Calu3 (cell line): Measurements from ENCODE around the gene CALML6. TPM values are rescaled to one million over a fixed set of nuclear protein-coding genes. Genes with fewer than 3 reads are reported as not detected.

Experiments
- BruUV-seq: library from RNA; stranded (reverse); fragments of 400-500 nt; replicated peaks from 2 replicates; lab custom pipeline; 2021; lab: Mats Ljungman, UMichigan
- CTCF ChIA-PET: fragments of 300-600 bp; sonication (Branson Sonifier 250); formaldehyde crosslinking; loops from one replicate; lab custom pipeline; 2022; ENCODE audit warnings: antibody characterized with exemption; lab: Charles Lee
- DNase-seq: peaks from one replicate; pipeline ENCODE4 v3.0.0; 2022
- H3K27ac Mint-ChIP-seq: one replicate; pipeline ENCODE4 v1.8.0; 2022; ENCODE audit warnings: mixed read lengths; ENCODE audit not compliant: unreplicated experiment
- H3K27me3 Mint-ChIP-seq: one replicate; pipeline ENCODE4 v1.8.0; 2022; ENCODE audit warnings: mixed read lengths; ENCODE audit not compliant: unreplicated experiment
- H3K36me3 Mint-ChIP-seq: one replicate; pipeline ENCODE4 v1.8.0; 2022; ENCODE audit warnings: mild to moderate bottlenecking, moderate library complexity, mixed read lengths; ENCODE audit not compliant: insufficient read depth, unreplicated experiment
- H3K4me1 Mint-ChIP-seq: one replicate; pipeline ENCODE4 v1.8.0; 2022; ENCODE audit warnings: mild to moderate bottlenecking, low read depth, mixed read lengths; ENCODE audit not compliant: unreplicated experiment
- H3K4me3 Mint-ChIP-seq: one replicate; pipeline ENCODE4 v1.8.0; 2022; ENCODE audit warnings: mild to moderate bottlenecking, low read depth, moderate library complexity, mixed read lengths; ENCODE audit not compliant: unreplicated experiment
- H3K9me3 Mint-ChIP-seq: one replicate; pipeline ENCODE4 v1.8.0; 2022; ENCODE audit warnings: low read depth, mixed read lengths; ENCODE audit not compliant: unreplicated experiment
- CTCF ChIP-seq: fragments of 200-600 bp; IDR thresholded peaks from one replicate; pipeline ENCODE4 v1.8.0; 2022; ENCODE audit warnings: antibody characterized with exemption; ENCODE audit not compliant: unreplicated experiment
- intact Hi-C: fragments of 100-400 bp; cut with micrococcal nuclease; formaldehyde crosslinking; loops from one replicate; pipeline ENCODE4 v1.10.0; 2022; ENCODE audit not compliant: unreplicated experiment
- total RNA-seq: library from RNA; stranded (reverse); gene quantifications from 2 replicates; pipeline ENCODE4 v1.2.3, GENCODE V29; 2022

The CALML6 gene
- total RNA-seq, 1 experiment from 2014 or later = 0.59 TPM

- H3K9me3 Mint-ChIP-seq = no peaks in the 10 kb centered on the region
- CTCF ChIA-PET = no interaction called here
- BruUV-seq = no TSS peak
- TF ChIP-seq CTCF = no peak
- H3K4me3 Mint-ChIP-seq = no peak overlapping the region
- intact Hi-C loops = no loop called here
- DNase-seq = no peak
- peaks cover 23% of the 10 kb centered on the region for H3K4me1 Mint-ChIP-seq
- no peak overlapping the region for H3K27ac Mint-ChIP-seq
- H3K36me3 Mint-ChIP-seq = peaks cover 40% of the 10 kb centered on the region
- no peaks in the 10 kb centered on the region for H3K27me3 Mint-ChIP-seq
Observed at GRCh38 chr1:1877865-1878436, 37.1 kb upstream of the CALML6 start.

DNA sequence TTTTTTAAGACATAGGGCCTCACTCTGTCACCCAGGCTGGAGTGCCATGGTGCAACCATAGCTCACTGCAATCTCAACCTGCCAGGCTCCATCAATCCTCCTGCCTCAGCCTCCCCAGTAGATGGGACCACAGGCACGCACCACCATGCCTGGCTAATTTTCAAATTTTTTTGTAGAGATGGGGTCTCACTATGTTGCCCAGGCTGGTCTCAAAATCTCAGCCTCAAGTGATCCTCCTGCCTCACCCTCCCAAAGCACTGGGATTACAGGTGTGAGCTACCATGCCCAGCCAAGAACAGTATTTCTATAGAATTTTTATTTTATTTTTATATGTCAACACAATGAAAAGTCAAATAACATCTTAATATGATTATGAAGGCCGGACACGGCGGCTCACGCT lies 35.1 kb upstream of the CALML6 start:
- Mint-ChIP-seq H3K4me1 (peaks cover 27% of the 10 kb centered on the region), H3K9me3 (no peaks in the 10 kb centered on the region), H3K27ac (no peak overlapping the region), H3K4me3 (no peak overlapping the region), H3K36me3 (peaks cover 36% of the 10 kb centered on the region), H3K27me3 (no peaks in the 10 kb centered on the region)
- BruUV-seq = no TSS peak
- no peak for DNase-seq
- TF ChIP-seq CTCF = no peak
- CTCF ChIA-PET = no interaction called here
- intact Hi-C loops = no loop called here

DNA sequence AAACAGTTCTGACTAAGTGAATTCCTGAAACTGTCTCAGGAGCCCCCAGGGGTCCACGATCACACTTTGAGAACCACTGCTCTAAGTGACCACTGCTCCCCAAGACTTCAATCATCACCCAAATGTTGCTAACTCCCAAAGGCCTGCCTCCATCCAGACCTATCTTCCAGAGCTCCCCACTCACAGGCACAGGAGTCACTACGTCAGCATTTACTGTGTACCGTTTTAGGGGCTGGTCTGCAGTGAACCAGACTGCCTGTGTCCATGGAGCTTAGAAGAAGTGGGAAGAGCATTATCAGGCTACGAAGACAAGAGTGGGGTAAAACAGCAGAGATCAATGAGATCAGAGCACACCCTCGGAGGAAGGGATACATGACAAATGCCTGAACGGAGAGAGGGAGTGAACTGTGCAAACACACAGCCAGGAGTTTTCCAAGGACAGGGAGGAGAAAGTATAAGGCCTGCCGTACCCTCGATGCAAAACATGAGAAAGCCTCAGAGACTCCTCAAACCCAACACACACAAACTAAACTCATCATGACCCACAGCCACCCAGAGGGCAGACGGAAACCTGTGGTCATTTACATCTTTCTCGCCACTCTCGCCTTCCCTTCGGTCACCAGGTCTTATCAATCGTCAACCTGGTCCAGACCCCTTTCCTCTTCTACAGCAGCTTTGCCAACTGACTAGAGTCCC lies 34.3 kb upstream of the CALML6 start:
- Mint-ChIP-seq H3K27me3 (no peaks in the 10 kb centered on the region), H3K4me3 (no peak overlapping the region), H3K9me3 (no peaks in the 10 kb centered on the region), H3K36me3 (peaks cover 29% of the 10 kb centered on the region), H3K4me1 (peaks cover 27% of the 10 kb centered on the region), H3K27ac (no peak overlapping the region)
- CTCF ChIA-PET = no interaction called here
- DNase-seq = no peak
- TF ChIP-seq CTCF = no peak
- no TSS peak for BruUV-seq
- intact Hi-C loops = no loop called here

- Mint-ChIP-seq H3K27me3 (no peaks in the 10 kb centered on the region), H3K9me3 (no peaks in the 10 kb centered on the region), H3K36me3 (peaks cover 21% of the 10 kb centered on the region), H3K4me1 (peaks cover 19% of the 10 kb centered on the region), H3K27ac (no peak overlapping the region), H3K4me3 (no peak overlapping the region)
- CTCF ChIA-PET = no interaction called here
- no peak for TF ChIP-seq CTCF
- no TSS peak for BruUV-seq
- intact Hi-C loops = no loop called here
- no peak for DNase-seq
Observed at GRCh38 chr1:1881727-1882126, 33.3 kb upstream of the CALML6 start.
